ENCODE results near the gene NEFH. TPM values are rescaled to one million over a fixed set of nuclear protein-coding genes. Genes with fewer than 3 reads are reported as not detected.
A peak's percentile ranks its signal among the peaks of the same experiment; 100 is the strongest.
"Not testable (repeated sequence)": the region's sequence is repeated elsewhere in the genome, so short reads cannot be mapped to it uniquely, and the experiment has no call there.

NEFH gene
- total RNA-seq, 6 experiments from 2014 or later, result 0.06 to 0.40 (median 0.09) TPM; not detected in 1

DNA sequence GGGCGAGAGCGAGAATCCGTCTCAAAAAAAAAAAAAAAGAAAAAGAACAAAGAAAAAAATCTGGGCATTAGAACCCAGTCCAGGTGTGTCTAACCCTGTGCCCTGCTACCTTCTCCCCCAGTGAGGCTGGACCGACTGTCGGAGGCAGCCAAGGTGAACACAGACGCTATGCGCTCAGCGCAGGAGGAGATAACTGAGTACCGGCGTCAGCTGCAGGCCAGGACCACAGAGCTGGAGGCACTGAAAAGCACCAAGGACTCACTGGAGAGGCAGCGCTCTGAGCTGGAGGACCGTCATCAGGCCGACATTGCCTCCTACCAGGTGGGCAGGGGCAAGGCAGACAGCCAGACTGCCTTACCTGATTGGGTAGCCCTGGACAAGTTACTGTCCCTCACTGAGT is 3.2 kb downstream of the NEFH start:
- Histone ChIP-seq H3K9me3 (no peaks in the 10 kb centered on the region), H3K27ac (no peak overlapping the region), H3K4me3 (no peak overlapping the region), H3K27me3 (peaks cover 4 to 17% of the 10 kb centered on the region in 2 donors), H3K36me3 (no peaks in the 10 kb centered on the region), H3K4me1 (peaks cover 0 to 11% (median 0%) of the 10 kb centered on the region in 4 donors)
- ATAC-seq (no peak), DNase-seq (no peak)
- intact Hi-C loops (cut with DNase I), result no loop called here
- no CpG with 5 or more reads among the region's 13 CpGs for WGBS (ENCODE audit: insufficient coverage, low coverage, low lambda C conversion rate, missing lambda C conversion rate)
- TF ChIP-seq, protein P1, sequence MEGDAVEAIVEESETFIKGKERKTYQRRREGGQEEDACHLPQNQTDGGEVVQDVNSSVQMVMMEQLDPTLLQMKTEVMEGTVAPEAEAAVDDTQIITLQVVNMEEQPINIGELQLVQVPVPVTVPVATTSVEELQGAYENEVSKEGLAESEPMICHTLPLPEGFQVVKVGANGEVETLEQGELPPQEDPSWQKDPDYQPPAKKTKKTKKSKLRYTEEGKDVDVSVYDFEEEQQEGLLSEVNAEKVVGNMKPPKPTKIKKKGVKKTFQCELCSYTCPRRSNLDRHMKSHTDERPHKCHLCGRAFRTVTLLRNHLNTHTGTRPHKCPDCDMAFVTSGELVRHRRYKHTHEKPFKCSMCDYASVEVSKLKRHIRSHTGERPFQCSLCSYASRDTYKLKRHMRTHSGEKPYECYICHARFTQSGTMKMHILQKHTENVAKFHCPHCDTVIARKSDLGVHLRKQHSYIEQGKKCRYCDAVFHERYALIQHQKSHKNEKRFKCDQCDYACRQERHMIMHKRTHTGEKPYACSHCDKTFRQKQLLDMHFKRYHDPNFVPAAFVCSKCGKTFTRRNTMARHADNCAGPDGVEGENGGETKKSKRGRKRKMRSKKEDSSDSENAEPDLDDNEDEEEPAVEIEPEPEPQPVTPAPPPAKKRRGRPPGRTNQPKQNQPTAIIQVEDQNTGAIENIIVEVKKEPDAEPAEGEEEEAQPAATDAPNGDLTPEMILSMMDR (IDR thresholded peaks at IDR 0.05), result no peak
- no peak for TF ChIP-seq POLR2A (IDR thresholded peaks at IDR 0.05)

DNA sequence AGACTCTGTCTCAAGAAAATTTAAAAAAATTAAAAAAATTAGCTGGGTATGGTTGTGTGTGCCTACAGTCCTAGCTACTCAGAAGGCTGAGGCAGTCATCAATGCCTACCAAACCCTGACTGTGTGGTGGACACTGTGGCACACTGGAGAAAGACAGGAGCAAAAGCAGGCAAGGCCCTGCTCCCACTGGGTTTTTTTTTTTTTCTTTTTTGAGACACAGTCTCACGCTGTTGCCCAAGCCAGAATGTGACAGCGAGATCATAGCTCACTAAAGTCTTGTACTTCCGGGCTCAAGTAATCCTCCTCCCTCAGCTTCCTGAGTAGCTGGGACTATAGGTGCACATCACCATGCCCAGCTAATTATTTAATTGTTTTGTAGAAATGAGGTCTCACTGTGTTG is 4.6 kb downstream of the NEFH start:
- Histone ChIP-seq H3K36me3 (no peaks in the 10 kb centered on the region), H3K9me3 (no peaks in the 10 kb centered on the region), H3K27me3 (peaks cover 4 to 14% of the 10 kb centered on the region in 2 donors), H3K4me3 (no peak overlapping the region), H3K27ac (no peak overlapping the region), H3K4me1 (peaks cover 0 to 6% (median 0%) of the 10 kb centered on the region in 4 donors)
- WGBS (ENCODE audit: insufficient coverage, low coverage, low lambda C conversion rate, missing lambda C conversion rate), result 90% methylated on average over 2 of the region's 3 CpGs
- intact Hi-C loops (cut with DNase I), result no loop called here
- no peak for DNase-seq
- no peak for ATAC-seq
- TF ChIP-seq POLR2A (IDR thresholded peaks at IDR 0.05), result no peak
- TF ChIP-seq, protein P1 (IDR thresholded peaks at IDR 0.05), result no peak

DNA sequence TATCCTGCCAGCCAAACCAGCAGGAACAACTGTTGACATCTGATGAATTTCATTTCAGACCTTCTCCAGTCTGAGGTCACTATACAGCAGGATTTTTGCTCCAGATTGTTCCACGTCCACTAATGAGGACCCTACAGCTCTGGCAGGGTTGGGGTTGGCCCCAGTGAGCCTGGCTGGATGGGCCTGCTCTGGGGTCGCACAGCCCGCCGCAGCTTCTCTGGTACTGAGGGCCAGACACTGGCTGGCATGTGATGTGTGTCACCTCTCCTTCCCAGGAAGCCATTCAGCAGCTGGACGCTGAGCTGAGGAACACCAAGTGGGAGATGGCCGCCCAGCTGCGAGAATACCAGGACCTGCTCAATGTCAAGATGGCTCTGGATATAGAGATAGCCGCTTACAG is 5.4 kb downstream of the NEFH start:
- DNase-seq (no peak), ATAC-seq (no peak)
- Histone ChIP-seq H3K9me3 (no peaks in the 10 kb centered on the region), H3K36me3 (no peaks in the 10 kb centered on the region), H3K4me3 (no peak overlapping the region), H3K4me1 (peaks cover 0 to 5% (median 0%) of the 10 kb centered on the region in 4 donors), H3K27ac (no peak overlapping the region), H3K27me3 (peaks cover 3 to 8% of the 10 kb centered on the region in 2 donors)
- intact Hi-C loops (cut with DNase I), result no loop called here
- WGBS (ENCODE audit: insufficient coverage, low coverage, low lambda C conversion rate, missing lambda C conversion rate), result 71% methylated on average over 4 of the region's 8 CpGs
- TF ChIP-seq, protein P1 (IDR thresholded peaks at IDR 0.05), result no peak
- TF ChIP-seq POLR2A (IDR thresholded peaks at IDR 0.05), result no peak

DNA sequence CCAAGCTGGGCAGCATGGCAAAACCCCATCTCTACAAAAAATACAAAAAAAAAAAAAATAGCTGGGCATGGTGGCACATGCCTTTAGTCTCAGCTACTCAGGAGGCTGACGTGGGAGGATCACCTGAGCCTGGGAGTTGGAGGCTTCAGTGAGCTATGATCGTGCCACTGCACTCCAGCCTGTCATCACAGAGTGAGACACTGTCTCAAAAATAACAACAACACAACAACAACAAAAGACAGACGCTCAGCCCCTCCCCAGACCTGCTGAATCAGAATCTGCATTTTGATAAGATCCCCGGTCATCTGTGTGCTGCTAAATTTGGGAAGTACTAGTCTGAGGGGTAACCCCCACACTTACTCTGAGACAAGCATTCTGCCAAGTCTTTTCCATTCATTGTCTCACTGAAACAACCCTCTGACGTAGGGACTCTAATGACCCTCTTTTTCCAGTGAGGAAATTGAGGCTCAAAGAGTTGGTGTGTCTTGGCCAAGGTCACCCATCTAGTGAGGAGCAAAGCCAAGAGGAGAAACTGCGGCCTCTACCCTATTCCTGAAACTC is 7.5 kb downstream of the NEFH start:
- Histone ChIP-seq H3K36me3 (no peaks in the 10 kb centered on the region), H3K9me3 (no peaks in the 10 kb centered on the region), H3K27ac (no peak overlapping the region), H3K4me3 (no peak overlapping the region), H3K27me3 (no peaks in the 10 kb centered on the region), H3K4me1 (no peaks in the 10 kb centered on the region)
- 79% methylated on average over 4 of the region's 6 CpGs for WGBS (ENCODE audit: insufficient coverage, low coverage, low lambda C conversion rate, missing lambda C conversion rate)
- no peak for DNase-seq
- no peak for TF ChIP-seq POLR2A (IDR thresholded peaks at IDR 0.05)
- TF ChIP-seq, protein P1 (IDR thresholded peaks at IDR 0.05), result no peak
- intact Hi-C loops (cut with DNase I), result no loop called here
- no peak for ATAC-seq

DNA sequence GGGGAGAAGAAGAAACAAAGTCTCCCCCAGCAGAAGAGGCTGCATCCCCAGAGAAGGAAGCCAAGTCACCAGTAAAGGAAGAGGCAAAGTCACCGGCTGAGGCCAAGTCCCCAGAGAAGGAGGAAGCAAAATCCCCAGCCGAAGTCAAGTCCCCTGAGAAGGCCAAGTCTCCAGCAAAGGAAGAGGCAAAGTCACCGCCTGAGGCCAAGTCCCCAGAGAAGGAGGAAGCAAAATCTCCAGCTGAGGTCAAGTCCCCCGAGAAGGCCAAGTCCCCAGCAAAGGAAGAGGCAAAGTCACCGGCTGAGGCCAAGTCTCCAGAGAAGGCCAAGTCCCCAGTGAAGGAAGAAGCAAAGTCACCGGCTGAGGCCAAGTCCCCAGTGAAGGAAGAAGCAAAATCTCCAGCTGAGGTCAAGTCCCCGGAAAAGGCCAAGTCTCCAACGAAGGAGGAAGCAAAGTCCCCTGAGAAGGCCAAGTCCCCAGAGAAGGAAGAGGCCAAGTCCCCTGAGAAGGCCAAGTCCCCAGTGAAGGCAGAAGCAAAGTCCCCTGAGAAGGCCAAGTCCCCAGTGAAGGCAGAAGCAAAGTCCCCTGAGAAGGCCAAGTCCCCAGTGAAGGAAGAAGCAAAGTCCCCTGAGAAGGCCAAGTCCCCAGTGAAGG is 9.2 kb downstream of the NEFH start:
- H3K27ac ChIP-seq, result not testable (repeated sequence)
- ATAC-seq, result peak in 2 of 4 donors; percentile 34 to 53

More for the DNA sequence above, 9.2 kb downstream of the NEFH start:
- H3K4me3 ChIP-seq; H3K36me3 ChIP-seq; DNase-seq; H3K27me3 ChIP-seq; intact Hi-C loops (cut with DNase I); H3K9me3 ChIP-seq; H3K4me1 ChIP-seq: not testable (repeated sequence)
- WGBS (ENCODE audit: insufficient coverage, low coverage, low lambda C conversion rate, missing lambda C conversion rate), result 72% methylated on average over 7 of the region's 8 CpGs

Data from right lobe of liver (tissue), 6 donors.